GM19238 (cell line): ENCODE data around the gene FARS2.

Experiments
- DNase-seq: peaks from one replicate; pipeline ENCODE4 v3.0.0; 2011; ENCODE audit warnings: low spot score; ENCODE audit not compliant: insufficient read length

The FARS2 gene

DNA sequence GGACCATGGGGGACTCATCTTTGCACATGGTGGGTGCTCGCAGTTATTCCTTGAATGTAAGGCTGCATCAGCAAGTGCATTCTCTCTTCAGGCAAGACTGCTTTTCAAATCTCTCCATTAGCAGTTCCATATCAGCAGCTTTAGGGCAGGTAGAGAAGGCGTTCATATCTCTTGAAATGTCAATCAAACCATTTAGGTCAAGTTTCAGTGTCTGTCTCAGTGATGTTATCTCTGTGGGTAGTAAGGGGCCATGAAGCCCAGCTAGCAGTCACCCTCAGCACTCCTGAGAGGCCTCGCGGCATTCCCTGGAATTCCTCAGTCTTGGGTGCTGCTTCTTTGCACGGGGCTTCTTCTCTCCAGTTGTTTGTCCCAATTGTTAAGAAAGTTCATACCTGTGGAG is 24.2 kb downstream of the FARS2 start:
- DNase-seq: no peak

DNA sequence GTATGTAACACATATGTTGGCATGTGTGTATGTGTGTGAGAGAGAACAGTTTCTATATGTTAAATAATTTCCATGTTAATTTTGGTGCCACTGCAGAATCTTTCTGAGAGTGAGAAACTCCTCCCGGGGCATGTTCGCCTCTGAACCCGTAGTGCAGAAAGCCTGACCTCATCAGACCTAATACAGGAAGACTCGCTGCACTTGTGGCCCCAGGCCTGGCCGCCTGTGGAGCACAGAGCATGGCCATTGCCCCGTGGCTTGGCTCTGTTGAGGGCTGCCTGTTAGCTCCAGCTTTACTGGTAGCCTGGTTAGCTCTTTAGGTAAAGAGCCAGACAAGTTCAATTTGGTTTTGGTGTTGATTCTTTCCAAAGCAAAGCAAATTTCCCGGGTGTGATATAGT is 25.5 kb downstream of the FARS2 start:
- no peak for DNase-seq

DNA sequence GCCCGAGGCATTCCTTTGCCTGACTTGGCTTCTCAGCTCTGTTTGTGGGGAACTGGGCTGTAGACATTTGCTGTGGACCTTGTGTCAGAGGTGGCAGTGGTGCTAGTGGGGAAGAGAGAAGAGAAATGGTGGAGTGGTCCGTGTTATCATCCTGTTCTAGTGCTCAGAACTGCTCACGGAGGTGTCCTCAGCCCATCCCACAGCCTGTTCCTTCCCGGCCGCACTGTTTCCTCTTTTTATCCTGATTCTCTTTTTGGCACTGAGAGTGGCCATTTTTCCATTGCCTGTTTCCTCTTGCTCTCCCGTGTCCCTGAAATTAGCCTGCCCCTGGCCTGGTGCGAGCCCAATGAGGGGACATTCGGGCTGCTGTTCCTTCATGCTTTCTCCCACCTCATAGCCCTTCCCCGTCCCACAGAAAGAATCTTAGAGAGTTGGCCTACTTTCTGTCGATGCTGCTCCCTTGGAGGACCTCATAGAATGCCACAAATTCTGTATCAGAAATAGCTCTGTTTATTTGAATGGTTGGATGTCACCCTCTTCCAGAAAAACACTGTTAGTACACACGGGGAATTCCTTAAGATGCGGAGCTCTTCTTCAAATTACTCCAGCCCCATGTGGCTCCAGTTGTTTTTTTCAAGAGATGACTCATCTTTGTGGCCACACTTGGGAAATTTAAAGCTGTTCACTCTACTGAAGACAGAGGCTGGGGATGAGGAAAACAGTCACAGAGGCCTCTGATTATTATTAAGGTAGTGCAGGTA is 26.1 kb downstream of the FARS2 start:
- DNase-seq: no peak

DNA sequence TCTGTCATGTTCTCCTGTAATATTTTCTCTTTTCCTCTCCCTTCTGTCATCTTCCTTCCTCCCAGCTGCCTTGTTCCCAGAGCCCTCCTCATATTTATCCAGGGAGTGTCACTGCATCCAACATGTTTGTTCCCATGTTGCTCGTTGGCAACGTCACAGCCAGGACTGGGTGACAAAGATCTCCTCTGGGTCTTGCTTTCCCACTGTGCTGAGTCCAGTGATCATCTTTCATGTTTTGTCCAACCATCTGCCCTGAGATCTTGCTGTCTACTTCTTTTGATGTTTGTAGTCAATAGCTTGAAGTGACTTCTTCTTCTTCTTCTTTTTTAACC is 26.6 kb downstream of the FARS2 start:
- DNase-seq: no peak

DNA sequence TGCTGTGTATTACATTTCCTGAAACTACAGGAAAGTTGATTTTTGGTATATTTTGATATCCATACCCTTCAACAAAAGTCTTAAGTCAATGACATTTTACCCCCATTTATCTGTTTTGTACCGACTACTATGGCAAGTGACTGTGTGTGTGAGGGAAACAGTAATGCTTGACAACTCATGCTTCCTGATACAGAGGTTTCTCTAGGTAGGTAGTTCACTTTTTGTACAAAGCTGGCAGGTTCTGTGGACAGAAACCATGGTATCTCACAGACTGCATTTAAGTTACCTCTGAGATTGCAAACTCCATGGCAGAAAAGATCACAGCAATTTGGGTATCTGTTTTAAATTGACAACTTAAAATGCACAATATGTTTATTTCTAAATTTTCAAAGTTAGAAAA is 28.8 kb downstream of the FARS2 start:
- no peak for DNase-seq

DNA sequence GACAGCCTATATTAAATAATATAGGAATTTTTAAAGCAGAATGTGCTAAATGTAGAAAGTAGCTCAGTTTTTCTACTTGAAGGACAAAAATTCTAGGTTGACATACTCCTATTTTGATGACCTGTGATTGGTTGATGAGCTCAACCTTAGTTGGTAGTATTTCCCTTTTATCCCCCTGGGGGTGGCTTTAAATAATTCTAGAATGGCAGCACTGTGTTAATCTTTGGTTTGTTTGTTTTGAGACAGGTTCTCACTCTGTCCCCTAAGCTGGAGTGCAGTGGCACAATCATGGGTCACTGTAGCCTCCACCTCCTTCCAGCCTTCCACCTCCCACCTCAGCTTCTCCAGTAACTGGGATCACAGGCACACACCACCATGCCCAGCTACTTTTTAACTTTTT is 29.2 kb downstream of the FARS2 start:
- no peak for DNase-seq

DNA sequence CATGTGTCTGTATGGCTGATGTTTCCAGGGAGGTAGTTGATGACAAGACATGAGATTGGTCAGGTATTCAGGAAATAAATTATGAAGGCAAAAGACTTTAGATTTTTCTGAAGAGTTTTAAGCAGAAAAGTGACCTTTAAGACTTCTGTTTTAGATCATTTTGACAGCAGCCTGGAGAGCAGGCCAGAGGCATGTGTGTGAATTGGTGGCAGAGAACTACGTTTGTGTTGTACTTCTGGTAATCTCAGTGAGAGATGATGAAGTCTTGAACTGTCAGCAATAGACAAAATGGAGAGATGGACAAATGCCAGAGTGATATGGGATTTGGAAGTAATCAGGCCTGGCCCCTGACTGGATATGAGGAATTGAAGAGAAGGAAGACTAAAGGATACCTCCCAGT is 30.8 kb downstream of the FARS2 start:
- DNase-seq: no peak

DNA sequence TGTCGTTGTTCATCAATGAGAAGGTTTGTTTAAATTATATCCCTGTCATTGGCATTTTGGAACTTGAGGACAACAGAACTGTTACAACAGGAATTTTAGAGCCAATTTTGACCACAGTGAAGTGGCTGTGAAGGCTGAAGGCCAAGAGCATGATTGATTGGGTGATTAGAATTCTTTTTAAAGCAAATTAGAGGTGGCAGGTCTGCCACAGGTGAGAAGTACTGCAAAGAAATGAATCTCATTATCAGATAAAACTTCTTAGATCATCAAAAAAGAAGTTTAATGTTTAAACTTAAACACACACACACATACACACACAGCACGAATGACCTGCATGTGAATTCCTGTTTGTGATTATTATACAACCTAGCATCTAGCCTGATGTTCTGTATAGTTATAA is 32.4 kb downstream of the FARS2 start:
- DNase-seq: no peak

DNA sequence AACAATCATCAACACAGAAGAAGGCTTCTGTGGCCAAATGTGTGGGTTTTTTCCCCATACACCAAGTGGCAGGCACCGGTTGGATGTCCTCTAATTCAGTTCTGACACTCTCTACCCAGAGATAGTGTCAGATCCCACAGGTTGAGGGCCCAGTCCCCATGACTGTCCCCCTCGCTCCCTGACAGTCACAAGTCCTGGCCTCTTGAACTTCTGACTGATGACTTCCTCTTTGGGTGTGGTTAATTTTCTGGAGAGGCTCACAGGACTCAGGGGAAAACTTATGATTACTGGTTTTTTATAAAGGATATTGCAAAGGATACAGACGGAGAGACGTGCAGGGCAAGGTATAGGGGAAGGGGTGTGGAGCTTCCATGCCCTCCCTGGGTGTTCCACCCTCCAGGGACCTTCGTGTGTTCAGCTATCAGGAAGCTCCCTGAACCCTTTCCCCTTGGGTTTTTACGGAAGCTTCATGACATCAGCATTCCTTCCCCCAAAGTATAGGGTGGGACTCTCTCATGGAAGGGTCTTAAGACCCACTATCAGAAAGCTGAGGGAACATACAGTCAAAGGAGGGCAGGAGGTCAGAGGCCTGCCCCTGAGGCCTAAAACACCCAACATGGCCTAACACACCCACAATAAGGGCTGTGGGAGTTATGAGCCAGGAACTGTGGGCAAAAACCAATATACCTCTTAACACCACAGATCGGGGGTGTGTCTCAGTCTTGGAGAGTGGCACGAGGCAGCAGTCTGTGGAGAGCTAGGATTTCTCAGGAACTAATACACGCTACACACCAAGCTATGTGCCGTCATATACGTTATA is 33.3 kb downstream of the FARS2 start:
- DNase-seq: no peak

DNA sequence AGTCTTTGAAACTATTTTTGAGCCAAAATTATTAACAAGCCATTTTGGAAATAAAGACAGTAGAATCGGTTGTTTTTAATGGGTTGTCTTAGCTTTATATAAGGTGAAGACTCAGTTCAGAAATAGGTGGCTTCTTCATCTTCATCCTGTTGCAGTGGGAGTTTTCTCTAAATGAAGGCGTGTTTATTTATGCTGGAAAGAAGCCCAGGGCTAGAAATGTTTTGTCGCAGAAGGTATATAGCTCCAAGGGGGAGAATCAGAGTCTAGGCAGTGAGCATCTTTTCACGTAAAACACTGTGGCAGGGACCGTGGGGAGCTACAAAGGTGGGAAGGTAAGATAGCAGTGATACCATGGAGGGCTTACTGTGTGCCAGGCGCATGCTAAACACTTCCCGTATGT is 34.3 kb downstream of the FARS2 start:
- no peak for DNase-seq

DNA sequence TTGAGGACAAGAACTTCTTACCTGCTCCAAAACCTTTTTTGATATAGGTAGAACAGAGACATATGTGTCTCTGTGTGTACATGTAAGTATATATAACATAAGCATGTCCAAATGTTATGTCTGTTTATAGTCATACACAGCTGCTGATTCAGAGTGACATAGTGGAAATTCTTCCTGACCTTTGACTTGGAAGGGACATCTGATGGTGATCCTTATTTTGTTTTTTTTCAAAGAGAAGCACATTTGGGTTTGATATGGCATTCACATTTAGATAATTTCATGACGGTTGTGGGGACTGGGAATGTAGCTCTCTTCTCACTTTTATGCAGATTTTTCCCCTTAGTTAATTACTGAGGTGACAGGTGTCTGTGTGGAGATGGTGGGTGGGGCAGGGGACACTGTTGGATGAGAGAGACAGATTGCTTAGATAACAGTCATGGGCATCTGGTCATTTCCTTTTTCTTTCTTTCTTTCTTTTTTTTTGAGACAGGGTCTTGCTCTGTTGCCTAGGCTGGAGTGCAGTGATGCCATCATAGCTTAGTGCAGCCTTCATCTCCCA is 39.0 kb downstream of the FARS2 start:
- no peak for DNase-seq

DNA sequence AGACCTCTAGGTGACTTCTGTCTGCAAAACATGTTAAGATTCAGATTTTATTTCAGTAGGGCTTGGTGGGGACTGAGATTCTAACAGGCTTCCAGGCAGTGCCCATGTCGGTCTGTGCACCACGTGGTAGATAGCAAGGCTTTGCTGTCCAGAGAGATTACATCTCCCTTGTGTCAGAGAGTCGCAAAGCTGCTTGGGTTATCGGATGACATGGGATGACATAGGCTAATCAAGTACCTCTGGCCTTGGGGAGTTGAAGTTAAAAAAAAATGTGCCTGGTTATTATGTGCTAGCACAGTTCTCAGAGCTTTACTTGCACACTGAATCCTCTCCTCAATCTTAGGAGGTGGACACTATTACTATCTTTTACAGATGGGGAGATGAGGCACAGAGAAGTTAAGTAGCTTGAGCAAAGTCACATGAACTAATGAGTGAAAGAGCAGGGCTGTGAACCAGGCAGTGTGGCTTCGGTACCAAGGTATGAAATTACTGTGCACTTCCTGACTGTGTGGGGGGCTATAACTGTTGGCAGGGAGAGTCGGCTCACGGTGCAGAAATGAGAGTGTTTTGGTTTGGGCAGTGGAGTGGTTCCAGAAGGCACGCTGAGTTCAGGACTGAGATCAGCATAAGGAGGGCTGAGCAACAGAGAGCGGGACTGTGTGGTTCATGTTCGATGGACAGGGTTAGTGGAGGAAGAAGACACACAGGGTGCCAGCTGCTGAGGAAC is 41.1 kb downstream of the FARS2 start:
- peak; percentile 44 for DNase-seq

DNA sequence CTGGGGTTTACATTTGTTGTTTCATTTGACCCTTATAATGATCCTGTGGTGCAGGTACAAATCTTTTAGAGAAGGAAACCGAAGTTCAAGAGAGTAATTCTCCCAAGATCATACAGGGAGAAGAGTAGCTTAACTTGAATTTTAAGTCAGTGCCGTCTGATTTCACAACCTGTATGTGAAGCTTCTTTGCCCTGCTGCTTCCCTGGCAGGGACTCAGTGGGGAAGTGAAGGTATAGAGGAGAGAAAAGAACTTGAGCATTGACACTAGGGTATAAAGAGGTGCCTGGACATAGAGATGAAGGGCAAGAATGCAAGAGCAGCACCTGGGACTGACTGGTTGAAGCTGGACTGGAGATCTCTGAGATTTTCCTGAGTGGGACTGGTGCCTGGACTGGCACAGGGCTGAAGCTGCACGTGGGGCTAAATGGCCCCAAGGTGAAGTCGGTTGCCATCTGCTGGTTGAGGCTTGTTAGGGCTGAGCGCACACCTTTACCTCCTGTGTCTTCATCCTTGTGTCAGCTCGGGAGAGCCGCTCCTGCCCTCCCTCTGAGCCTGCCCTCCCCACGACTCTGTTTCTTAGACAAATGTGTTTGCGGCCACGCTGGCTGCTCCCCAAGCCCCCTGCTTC is 41.8 kb downstream of the FARS2 start:
- DNase-seq: peak; percentile 46

DNA sequence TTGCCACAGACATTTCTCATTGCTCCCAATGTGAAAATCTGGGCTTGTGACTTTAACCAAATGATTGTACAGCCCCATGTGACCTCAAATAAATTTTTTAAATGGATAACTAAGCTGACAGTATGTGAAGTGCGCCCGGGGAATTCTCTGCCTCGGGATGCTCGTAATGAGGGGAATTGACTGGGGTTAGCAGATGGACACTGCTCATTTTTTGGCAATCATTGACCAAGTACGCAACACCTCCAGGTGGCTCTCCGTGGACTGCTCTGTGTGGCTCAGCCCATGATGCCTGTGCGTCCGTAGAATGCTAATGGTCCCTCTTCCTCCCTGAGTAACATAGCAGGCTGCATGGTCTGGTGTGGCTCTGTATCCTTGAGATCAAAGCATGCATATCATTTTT is 42.4 kb downstream of the FARS2 start:
- no peak for DNase-seq

DNA sequence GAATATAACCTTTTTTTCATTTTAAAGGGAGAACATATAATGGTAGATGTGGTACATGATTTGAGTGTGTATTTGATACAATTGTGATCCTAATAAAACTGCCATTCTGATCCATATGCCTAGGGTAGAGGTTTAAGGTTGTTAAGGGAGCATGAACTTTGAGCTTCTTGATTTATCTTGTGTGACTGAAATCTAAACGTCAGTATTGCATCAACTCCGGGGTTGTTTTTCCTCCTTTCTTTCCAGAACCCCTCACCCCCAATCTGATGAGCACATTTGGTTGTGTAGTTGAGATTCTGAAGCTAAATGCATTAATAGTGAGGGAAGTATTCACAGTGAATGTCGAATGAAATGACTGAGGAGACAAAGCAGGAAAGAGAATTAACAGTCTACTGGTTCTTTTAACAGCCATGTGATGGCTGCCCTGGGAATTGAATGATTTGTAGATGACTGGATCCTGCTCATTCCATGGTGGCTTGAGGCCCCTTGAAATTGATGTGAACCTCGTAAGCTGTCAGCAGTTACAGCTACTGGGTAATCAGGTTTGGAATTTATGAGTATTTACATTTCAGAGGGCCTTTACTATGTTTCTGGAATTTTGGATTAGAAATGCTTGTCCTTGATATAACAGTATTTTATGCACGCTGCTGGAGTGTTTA is 44.8 kb downstream of the FARS2 start:
- DNase-seq: no peak

DNA sequence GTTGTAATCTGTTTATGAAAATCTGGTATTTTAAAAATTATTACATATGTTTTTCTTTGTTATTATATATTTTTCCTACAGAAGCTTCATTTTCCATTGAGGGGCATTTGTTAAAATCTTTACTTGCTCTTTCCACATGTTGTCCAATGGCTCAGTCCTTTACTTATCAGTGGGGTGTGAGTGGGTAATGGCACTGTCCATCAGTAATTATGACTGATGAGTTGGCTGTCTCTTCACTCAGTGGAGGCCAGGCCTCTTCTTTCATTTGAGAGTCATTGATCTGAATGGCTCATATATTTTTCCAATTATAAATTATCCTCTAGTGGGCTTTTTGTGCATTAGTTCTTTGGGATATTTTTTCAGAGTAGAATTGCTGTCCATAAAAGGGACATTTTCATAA is 45.7 kb downstream of the FARS2 start:
- no peak for DNase-seq

DNA sequence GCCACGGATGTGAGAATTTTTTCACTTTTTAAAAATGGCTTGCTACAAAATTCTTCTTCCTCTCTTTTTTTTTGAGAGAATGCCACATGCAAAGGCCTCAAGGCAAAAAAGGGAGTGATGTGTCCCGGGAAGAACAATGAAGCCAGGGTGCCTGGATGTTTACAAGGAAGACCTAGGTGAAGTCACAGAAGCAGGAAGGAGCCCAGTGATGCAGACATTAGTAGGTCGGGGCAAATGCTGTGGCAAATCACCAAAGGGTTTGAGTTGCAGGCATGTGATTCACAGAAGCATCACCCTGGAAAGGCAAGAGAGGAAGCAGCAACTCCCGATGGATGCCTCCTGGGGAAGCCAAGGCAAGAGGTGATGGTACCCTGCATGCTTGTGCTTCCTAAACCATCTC is 46.8 kb downstream of the FARS2 start:
- no peak for DNase-seq

DNA sequence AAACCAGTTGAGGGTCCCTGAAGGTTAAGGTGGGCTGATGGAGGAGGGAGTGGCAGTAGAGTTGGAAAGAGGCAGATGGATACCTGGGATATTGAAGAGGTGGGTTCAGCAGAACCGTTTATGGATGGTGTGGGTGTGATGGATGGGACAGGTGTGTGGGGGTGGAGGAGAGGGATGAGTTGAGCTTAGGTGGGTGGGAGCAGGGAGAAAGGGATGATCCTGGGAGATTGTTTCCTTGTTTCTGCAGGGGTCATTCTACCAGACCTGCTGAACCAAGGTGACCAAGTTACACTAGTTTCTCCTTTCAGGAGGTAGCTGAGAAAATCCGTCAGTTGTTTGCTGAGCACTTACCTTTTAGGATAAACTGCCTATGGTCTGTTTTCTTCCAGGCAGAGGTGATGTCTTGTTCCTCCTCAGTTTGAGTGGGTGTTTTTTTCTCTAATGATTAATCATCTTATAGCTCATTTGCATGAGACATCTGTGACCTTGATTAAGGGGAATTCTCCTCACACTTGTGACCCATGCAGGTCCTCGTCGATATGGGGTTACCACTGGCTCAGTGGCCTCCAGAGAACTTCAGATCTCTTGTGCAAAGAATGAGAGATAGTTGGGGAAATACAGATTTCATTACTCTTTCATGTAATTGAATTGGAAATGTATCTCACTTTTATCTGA is 53.0 kb downstream of the FARS2 start:
- DNase-seq: no peak

DNA sequence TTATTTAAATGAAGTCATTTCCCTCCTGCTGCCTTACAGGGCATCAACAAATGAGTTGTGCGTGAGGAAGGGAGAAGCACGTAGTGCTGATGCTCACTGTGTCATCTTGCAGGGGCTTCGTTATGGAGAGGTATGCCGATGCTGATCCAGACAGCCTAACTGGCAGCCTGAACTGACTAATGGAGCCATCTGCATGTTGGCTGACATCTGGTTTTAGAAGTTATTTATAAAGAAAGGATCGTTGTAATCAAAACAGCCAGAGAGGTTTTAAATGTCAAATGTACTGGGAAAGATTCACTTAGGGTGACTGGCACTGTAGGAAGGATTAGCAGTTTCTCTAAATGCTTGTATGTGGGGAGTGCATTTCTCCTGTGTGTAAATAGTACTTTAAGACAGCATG is 54.6 kb downstream of the FARS2 start:
- no peak for DNase-seq

DNA sequence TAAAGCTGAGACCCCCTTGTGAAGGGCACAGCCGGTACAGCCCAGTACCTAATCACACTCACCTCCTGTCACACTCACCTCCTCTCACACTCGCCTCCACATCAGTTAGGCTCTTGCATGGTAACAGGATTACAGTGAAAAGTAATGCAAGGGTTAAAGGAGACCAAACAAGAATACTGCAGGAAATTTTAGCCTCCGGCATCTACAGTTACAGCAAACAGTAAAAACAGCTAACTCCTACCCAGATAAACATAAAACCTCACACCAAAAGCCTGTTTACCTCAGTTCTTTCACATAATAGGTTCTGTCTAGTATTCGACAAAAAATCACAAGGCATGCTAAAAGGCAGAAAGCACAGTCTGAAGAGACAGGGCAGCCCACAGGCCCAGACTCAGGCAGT is 55.6 kb downstream of the FARS2 start:
- no peak for DNase-seq
